HL-60/S4 treated with retinoic acid at 250 ng/mL for 4 days and 3 days (cell line): ENCODE measurements around the gene SHISA2.

Source experiments
- in situ Hi-C: fragments of 300-500 bp; cut with MboI; formaldehyde crosslinking; loops from 2 replicates; pipeline ENCODE4 v1.7.0; 2022; ENCODE audit warnings: low sequenced_read_pairs

Gene SHISA2

GRCh38 chr13:26050568-26051230, 1.1 kb downstream of the SHISA2 start:
- in situ Hi-C loops = no loop called here

GRCh38 chr13:26048741-26049140, 3.1 kb downstream of the SHISA2 start:
- in situ Hi-C loops = no loop called here

DNA sequence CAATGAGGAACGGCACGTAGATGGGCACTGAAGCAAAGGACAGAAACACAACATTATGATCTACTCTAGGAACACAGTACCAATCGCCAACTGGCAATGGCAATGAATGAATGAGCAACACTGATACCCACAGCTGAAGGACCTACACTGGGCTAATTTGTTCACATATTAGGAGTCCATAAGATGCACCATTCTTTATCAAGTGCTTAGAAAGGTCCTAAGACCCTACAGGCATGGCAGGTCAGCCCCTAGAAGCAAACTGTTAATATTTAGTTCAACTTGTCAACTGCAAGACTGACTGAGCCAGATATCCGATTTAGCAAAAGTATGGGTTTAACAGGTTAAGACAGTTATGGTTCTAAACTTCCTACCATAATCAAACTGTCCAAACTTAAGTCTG, 4.8 kb downstream of the SHISA2 start:
- in situ Hi-C loops = no loop called here

DNA sequence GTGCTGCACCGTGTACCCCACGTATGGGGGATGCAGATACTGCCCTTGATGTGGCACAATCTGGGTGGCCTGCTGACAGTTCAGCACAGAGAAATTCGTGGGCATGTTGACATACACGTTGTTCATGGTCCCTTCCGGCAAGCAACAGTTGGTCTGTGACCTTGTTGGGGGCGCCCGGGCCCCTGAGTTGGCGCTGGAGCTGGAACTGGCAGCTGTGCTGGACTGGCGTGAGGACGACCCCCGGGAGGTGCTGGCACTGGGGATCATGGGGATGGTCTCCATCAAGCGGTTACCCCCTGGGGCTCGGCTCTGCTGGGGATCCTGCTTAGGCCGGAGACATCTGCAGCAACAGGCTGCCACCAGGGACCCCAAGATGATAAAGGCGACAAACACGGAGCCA, 5.2 kb downstream of the SHISA2 start:
- in situ Hi-C loops = no loop called here

GRCh38 chr13:26045142-26045541, 6.7 kb downstream of the SHISA2 start:
- in situ Hi-C loops = no loop called here

GRCh38 chr13:26042785-26043184, 9.0 kb downstream of the SHISA2 start:
- in situ Hi-C loops = no loop called here

DNA sequence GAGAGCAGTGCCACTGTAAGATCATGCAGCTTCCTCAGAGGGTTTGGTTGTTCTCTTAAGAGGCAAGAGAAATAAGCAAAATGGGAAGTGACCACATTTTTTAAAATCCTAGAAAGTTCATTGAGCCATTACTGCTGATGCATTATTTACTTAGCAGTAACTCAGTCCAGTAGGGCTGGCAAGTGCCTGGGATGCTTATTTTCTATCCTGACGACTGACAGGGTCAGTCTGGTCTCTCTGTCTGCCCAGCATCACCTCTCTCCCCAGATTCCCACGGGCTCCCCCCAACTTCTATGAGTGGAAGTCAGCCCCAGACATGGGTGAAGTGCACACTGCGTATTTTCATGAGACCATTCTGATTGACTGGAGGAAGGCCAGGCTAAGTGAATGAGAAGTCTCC, 10.4 kb downstream of the SHISA2 start:
- in situ Hi-C loops = no loop called here

DNA sequence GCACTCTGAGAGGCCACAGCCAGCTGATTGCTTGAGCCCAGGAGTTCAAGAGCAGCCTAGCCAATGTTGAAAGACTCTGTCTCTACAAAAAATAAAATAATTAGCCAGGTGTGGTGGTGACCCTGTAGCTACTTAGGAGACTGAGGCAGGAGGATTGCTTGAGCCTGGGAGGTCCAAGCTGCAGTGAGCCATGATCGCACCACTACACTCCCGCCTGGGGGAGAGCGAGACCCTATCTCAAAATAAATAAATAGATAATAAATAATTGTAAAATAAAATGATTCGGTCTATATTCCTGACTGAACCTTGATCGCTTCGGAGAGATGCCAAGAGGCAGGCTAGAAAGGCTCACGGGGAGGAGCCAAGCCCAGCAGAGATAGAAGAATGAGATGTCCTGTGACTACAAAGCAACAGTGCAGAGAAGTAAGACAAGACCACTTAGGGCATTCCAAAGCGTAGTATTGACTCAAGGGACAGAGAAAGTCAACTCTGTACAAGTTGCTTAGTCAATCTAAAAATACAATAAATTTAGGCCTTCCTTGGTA, 12.8 kb downstream of the SHISA2 start:
- in situ Hi-C loops = no loop called here

DNA sequence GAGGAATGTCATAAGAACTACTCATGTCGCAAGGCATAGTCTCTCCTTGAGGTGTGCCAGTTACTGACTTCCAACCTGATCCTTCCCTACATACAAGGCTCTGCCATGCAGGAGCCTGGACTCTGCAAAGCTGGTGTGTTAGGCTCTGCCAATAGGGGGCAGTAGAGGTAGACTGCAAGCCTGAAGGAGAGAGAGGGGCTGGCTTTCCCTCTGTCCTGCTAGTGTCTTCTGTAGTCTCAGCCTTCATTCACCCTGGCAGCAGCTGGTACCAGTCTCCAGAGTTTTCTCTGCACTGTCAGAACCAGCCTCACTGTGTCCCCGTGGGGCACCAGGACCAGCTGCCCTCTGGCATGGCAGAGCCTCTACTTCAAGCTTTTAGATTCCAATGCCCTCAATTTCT, 14.5 kb downstream of the SHISA2 start:
- in situ Hi-C loops = no loop called here

DNA sequence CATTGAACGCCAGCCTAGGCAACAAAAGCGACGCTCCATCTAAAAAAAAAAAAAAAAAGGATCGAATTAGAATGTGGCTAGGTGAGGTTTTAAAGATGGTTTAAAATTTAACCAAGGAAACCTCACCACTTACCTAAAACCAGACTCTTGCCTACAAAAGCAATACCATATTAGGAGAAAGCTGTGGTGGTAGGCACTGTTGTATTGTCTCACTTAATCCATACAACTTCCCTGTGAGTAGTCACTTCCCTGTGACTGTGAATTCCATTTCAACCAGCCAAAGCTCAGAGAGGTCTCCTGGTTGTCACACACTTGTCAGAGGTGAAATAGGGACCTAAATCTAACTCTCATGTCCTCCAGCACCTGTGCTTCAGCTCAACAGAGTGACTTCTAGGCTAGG, 15.4 kb downstream of the SHISA2 start:
- in situ Hi-C loops = no loop called here

DNA sequence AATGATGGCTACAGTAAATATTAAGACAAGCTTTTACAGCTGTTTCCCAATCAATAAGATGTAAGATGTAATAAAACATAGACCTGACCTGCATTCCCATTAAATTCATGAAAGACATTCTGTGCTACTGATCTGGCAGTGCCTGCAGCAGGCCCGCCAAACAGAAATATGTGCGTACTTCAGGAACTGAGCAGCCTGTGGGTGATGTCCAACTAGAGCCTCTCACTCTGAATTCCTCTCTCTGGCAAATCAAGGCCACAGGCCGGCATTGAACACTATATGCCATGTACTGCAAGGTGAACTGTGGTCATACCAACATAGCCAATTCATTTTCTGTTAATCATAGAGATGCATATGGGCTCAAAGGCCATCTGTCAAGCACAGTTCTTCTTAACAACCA, 17.8 kb downstream of the SHISA2 start:
- in situ Hi-C loops = no loop called here

DNA sequence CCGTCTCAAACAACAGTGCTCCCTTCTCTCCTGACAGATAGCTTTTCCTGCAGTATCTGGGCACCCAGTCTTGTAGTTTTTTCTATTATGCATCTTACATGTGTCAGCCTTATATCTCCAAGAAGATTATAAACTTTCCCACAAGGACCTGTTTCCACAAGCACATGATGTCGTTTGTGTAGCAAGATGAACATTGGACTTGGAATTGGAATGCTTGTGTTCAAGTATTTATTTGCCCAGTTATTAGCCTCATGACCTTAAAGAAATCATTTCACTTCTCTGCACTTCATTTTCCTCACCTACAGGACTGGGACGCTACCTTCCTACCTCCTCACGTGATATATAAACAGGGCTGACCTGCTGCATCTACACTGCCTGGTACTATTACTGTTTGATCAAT, 21.5 kb downstream of the SHISA2 start:
- in situ Hi-C loops = no loop called here

- in situ Hi-C loops = no loop called here
Observed at GRCh38 chr13:26029581-26030136, 22.2 kb downstream of the SHISA2 start.

DNA sequence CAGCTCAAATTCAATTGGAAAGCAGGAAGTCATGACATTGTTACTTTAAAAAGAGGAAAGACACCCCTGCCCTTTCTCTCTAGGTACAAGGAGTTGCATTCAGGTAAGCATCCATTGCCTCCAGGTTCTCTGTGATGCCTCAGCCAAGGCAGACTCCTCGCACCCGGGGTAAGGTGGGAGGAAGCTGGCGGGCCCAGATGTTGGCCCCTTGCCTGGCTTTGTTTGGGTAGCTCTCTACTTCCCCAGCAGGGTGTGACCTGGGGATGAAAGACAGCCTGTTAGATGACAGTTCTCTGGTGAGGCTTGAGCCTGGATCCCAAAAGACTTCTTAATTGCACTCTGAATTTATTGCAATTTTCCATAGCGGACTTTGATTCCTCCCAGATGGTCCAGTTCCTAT, 25.6 kb downstream of the SHISA2 start:
- in situ Hi-C loops = no loop called here

- in situ Hi-C loops = no loop called here
Observed at GRCh38 chr13:26025771-26026170, 26.0 kb downstream of the SHISA2 start.

DNA sequence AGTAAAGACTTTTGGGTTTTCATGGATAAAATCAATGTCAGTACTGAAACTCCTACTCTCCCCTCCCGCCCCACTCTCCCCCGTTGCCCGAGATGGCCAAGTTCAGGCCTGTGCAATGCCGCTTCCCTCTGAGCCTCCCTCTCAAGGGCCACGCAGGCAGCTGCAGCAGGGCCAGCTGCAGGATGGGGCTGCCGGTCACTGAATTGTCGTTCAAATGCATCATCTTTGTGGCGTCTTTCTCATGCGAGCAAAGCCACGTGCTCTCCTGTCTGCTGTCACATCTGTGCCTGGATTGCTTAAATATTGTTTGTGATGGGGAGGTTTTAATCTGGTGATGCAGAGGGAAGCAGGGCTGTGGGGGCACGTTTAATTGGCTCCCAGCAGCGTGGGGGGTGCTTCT, 26.6 kb downstream of the SHISA2 start:
- in situ Hi-C loops = no loop called here

GRCh38 chr13:26024558-26024957, 27.3 kb downstream of the SHISA2 start:
- in situ Hi-C loops = no loop called here

DNA sequence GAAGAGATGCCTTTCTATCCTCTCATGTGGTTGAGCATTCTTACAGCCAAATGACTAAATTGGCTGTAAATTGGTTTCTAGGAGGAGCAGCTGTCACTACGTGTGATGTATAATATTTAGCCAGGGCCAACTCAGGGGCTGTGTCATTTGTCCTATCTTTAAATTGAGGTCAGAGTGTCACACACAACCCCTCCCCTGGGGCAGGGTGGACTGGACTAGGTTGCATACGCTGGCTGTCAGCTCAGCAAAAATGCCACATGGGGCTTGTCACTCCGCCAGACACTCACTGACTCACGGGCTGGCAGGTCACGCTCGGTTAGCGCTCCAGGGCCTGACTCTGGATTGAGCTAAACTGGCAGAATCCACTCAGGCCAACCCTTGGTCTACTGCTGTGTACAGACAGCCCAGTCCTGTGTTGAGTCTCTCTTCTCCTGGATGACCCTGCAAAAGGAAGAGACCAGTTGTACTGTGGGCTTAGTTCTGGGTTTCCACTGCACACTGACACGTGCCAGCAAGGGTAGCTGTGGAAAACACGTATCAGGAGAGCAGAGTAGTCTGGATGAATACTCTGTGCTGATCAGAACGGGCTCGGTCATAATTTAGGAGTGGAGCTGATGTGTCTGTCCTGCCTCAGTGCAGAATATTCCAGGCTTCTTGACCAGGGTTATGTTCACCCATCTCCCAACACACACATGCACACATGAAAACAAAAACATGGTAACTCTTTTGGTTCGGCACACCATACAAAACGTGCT, 29.1 kb downstream of the SHISA2 start:
- in situ Hi-C loops = no loop called here

- in situ Hi-C loops = no loop called here
Observed at GRCh38 chr13:26021956-26022355, 29.9 kb downstream of the SHISA2 start.

- in situ Hi-C loops = no loop called here
Observed at GRCh38 chr13:26021516-26021915, 30.3 kb downstream of the SHISA2 start.

DNA sequence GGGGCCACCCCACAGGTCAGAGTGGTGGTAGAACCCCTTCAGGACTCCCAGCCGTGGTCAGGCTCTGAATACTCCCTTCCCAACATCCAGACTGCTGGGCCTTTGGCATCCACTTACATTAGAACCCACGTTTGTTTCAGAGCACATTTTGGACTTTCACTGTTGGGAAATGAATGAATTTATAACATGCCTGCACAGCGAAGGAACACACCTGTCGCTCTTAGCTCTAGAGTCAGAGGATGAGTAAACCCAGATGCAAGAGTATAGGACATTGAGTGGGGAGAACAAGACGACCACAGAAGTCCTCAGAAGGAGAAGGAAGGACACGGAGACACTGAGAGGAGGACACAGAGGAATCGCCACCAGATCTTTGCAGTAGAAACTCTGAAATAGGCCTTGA, 30.9 kb downstream of the SHISA2 start:
- in situ Hi-C loops = no loop called here
